GM18511 (cell line): Measurements from ENCODE around the gene ADAM15.

ENCODE experiments used
- ATAC-seq: cut with Tn5 transposase; IDR thresholded peaks from one replicate; pipeline ENCODE4 v1.9.1; 2021; ENCODE audit warnings: mild to moderate bottlenecking, moderate library complexity; ENCODE audit not compliant: unreplicated experiment

Gene ADAM15

GRCh38 chr1:155012026-155012546, 39.0 kb upstream of the ADAM15 start:
- ATAC-seq = no peak

- no peak for ATAC-seq
Observed at GRCh38 chr1:155012776-155013602, 38.1 kb upstream of the ADAM15 start.

- no peak for ATAC-seq
Observed at GRCh38 chr1:155013632-155014031, 37.5 kb upstream of the ADAM15 start.

- ATAC-seq = no peak
Observed at GRCh38 chr1:155014709-155015508, 36.2 kb upstream of the ADAM15 start.

GRCh38 chr1:155015527-155016230, 35.4 kb upstream of the ADAM15 start:
- no peak for ATAC-seq

- no peak for ATAC-seq
Observed at GRCh38 chr1:155016231-155016831, 34.8 kb upstream of the ADAM15 start.

- ATAC-seq = peak; percentile 79
Observed at GRCh38 chr1:155017041-155017945, 33.8 kb upstream of the ADAM15 start.

- ATAC-seq = no peak
Observed at GRCh38 chr1:155017946-155018316, 33.2 kb upstream of the ADAM15 start.

GRCh38 chr1:155018617-155019348, 32.3 kb upstream of the ADAM15 start:
- no peak for ATAC-seq

GRCh38 chr1:155019377-155020245, 31.5 kb upstream of the ADAM15 start:
- no peak for ATAC-seq

GRCh38 chr1:155022136-155022926, 28.8 kb upstream of the ADAM15 start:
- ATAC-seq = no peak

- no peak for ATAC-seq
Observed at GRCh38 chr1:155022927-155023236, 28.2 kb upstream of the ADAM15 start.

- ATAC-seq = no peak
Observed at GRCh38 chr1:155023627-155024026, 27.5 kb upstream of the ADAM15 start.

- ATAC-seq = no peak
Observed at GRCh38 chr1:155024315-155024714, 26.8 kb upstream of the ADAM15 start.

GRCh38 chr1:155026154-155026553, 25.0 kb upstream of the ADAM15 start:
- ATAC-seq = no peak

- no peak for ATAC-seq
Observed at GRCh38 chr1:155026588-155026987, 24.5 kb upstream of the ADAM15 start.

- ATAC-seq = no peak
Observed at GRCh38 chr1:155029513-155030242, 21.4 kb upstream of the ADAM15 start.
